OCI-LY7 (cell line): Measurements from ENCODE around the gene GLB1L2.

Experiments
- CTCF ChIP-seq: fragments of 200-600 bp; sonication (generic); conservative IDR thresholded peaks from 2 replicates; pipeline ENCODE4 v1.5.1; 2014; ENCODE audit warnings: mild to moderate bottlenecking, antibody characterized with exemption, low read length, moderate library complexity, mixed read lengths
- EZH2phosphoT487 ChIP-seq: fragments of 200-600 bp; sonication (generic); IDR thresholded peaks from 2 replicates; pipeline ENCODE4 v1.6.1; 2018; ENCODE audit warnings: low read depth, borderline replicate concordance, mild to moderate bottlenecking, mixed run types, antibody characterized with exemption, low read length, moderate library complexity, mixed read lengths

GRCh38 chr11:134328433-134328832 lies 3.4 kb upstream of the GLB1L2 start:
- no peak for TF ChIP-seq CTCF
- no peak for TF ChIP-seq EZH2phosphoT487
